GM21619 (cell line): ENCODE measurements around the gene GRAP2.
"Not testable (repeated sequence)": the region's sequence is repeated elsewhere in the genome, so short reads cannot be mapped to it uniquely, and the experiment has no call there.

ENCODE experiments used
- ATAC-seq: cut with Tn5 transposase; IDR thresholded peaks from one replicate; pipeline ENCODE4 v1.9.1; 2021; ENCODE audit not compliant: unreplicated experiment

GRAP2 gene

DNA sequence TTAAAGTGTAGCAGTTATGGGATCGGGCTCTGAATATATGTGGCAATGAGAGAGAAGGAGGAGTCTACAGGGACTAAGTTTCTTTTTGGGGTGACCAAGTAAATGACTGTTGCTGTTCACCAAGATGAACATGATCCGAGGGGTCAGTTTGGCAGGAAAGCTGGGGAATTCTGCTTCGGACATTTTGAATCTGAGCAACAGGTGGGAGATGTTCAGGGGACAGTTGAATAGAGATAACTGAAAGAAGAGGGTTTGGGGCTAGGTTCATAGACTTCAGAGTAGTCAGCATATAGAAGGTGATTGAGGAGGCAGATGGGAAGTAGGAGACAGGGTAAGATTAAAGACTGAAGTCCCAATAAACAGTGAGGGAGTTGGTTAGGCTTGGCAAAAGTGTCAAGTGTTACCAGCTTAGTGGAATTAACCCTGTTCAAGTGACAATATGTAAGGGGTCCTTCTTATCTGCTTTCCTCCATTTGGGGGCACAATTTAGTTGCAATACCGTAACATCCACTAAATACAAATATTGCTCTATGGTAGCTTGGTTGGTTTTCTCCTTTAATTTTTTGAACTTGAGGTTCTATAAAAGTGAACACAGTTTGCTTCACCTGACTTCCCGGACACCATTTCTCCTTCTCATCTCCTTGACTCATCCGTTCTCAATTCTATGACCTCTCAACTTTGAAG is 4.4 kb upstream of the GRAP2 start:
- no peak for ATAC-seq

DNA sequence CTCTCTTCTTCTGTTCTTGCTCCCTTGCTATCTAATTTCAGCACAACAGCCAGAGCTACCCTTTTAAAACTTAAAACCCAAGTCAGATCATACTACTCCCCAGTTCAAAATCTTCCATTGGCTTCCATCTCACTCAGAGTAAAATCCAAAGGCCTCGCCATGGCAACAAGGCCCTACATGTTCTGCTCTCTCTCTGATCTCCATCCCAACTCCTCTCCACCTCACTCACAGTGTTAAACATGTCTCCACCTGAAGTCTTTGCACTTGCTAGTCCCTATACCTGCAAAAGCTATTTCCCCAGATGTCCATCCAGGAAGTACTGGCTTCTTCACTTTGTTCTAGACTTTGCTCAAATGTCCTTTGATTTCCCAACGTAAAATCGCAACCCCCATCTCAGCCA is 3.0 kb upstream of the GRAP2 start:
- ATAC-seq = no peak

DNA sequence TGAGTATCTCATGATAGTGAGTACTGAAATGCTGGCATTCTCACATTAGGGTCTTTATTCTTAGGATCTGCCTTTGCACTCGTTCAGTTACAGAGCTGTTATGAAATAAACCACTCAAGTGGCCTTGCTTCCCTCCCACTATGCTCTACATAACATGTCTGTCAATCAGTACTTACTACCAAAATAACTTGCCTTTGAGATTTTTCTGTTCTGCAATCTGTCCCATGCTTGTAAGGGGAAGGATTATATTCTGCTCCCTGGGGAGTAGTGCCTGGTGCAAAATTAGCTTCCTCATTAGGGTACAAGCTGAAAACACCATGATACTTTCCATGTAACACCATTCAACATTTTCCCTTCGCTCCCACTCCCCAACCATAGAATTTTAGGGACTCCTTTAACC is 1.9 kb upstream of the GRAP2 start:
- ATAC-seq = peak; percentile 75

DNA sequence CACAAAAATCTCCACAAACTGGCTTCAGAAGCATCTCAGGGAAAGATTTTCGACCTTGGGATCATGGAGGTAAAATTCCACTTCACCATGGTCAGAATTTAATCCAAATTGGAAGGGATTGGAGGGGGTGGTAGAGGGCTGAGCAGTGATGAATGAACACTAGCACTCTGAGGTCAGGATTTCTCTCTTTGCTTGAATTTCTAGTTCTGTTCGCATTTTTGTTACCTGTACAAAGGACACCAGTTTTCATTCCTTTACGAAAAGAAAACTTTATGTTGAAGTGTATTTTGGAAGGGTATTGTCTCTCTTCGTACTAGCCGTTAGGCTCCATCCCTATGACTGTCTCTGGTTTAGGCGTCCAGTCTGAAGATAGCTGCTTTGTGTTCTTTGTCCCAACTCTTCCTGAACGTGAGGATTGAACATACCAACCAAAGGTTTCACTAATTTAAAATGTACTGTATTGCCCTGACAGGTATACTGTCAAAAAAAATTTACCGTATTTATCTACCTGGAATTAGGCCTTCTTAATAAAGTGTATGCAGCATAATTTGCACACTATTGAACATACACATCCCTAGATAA is 772 bp downstream of the GRAP2 start:
- ATAC-seq = no peak

DNA sequence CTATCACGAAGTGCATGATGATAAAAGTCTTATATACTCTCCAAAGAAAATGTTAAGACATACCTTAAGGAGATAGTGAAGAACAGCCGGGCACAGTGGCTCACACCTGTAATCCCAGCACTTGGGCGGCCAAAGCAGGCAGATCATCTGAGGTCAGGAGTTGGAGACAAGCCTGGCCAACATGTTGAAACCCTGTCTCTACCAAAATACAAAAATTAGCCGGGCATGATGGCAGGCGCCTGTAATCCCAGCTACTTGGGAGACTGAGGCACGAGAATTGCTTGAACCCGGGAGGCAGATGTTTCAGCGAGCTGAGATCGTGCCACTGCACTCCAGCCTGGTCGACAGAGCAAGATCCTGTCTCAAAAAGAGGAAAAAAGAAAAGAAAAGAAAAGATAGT is 3.1 kb downstream of the GRAP2 start:
- not testable (repeated sequence) for ATAC-seq

DNA sequence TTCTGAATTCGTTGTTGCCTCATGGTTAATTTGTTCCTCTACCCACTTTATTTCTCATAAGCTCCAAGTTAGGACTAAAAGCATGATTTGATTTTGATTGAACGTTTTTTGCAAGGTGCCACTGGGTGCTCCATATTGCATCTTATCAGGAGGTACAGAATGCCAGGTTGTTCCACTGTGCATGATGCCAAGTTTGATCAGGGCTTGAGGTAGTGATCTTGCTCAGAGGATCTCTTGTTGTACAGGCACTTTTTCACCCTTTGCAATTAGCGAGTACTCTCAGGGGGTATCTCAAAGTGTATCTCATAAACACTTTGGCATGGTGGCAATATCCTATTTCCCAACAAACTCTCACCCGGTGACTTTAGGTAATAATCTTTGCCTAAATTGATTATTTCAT is 4.0 kb downstream of the GRAP2 start:
- ATAC-seq = no peak

DNA sequence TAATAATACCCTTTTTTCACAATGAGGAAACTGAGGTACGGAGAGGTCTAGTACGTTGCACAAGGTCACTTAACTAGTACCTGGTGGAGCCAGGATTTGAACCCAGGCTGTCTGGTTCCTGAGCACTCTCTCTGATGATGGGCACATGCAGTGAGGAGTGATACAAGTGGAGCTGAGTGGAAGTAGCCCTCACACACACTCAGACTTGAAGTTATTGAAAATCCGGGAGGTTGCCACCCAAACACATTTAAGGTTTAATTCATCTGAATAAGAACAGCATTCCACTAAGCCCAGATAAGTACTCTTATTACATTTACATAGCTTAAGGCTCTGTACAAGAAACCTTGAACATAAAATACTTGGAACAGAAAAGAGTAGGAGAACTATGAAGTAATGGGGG is 4.8 kb downstream of the GRAP2 start:
- ATAC-seq = no peak

DNA sequence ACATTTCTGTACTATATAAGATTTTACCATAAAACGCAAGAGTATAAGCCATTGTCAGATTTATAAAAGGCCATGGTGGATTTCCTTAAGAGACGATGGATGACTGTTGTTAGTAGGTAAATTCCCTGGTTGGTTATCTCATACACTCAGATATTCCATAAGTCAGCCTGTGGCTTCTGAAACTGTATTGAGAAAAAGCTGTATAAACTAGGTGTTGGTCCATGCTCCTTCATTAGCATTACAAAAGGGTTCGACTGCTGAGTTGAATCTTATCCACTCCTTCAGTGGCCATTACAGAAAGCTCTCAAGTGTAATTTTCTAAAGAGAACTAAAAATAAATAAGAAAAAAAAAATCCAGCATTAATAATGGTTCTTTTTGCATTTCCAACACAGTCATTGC is 5.3 kb downstream of the GRAP2 start:
- ATAC-seq = no peak

DNA sequence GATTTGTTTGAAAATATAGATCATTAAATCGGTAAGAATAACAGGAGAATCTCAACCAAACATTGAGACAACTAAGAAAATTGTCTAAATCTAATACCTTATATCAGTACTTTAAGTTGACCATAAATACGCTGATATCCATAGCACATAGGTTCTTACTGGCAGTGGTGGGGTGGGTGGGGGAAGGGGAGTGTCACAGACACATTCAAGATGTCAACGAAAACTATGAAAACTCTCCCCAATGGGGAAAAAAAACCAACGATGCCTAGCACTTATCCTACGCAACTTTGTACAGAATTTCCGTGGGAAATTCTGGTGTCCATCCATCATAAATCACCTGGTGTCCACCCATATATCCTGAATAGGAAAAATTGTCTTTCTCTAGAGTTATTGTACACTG is 6.2 kb downstream of the GRAP2 start:
- no peak for ATAC-seq

DNA sequence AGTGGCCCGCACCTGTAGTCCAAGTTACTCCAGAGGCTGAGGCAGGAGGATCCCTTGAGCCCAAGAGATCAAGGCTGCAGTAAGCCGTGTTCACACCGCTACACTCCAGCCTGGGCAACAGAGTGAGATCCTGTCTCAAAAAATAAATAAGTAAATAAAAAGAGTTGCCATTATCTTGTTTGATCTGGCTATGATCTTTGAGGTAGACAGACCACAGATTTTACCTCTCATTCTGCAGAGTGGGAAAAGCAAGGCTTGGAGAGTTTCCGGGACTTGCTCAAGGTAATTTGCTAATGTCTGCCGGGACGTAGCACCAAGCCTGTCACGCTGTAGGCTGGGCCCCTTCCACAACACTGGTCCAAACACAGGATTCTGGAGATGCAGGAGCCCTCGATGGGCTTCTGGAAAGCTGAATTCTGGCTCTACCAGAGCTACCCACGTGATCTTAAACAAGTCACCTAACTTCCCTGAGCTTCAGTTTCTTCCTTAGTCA is 6.8 kb downstream of the GRAP2 start:
- no peak for ATAC-seq

DNA sequence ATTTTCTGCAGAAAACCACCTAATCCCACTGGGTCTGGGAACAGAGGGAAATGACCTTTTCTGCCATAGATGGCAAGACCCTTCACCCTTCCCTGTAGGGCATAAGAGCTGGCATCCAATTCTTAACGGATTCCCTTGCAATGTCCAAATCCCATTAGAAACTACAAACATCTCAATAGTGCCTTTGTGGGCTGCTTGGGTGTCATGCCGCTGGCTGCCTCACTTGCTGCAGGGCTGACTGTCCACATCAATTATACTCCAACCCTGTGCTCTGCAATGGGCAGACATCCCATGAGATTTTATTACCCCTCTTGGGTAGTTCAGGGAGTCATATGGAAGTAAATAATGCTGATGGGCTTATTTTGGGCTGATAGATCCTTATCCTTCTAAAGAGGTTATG is 7.3 kb downstream of the GRAP2 start:
- no peak for ATAC-seq

DNA sequence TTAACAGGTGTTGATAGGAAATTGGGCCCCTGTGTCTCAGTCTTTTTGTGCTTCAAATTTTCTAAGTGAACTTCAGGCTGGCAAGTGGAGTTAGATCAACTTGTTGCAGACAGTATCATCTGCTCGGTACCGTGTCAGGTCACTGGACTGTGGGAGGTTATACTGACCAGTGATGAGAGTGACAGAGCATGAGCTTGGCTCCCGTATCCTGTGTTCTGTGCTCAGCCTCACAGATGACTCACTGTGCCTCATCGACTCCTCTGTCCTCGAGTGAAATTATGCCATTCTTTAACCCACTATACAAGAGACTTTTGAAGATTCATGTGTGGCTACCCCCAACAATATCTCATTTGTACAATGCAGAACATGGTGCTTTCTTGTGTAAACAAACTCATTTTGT is 7.9 kb downstream of the GRAP2 start:
- ATAC-seq = no peak

DNA sequence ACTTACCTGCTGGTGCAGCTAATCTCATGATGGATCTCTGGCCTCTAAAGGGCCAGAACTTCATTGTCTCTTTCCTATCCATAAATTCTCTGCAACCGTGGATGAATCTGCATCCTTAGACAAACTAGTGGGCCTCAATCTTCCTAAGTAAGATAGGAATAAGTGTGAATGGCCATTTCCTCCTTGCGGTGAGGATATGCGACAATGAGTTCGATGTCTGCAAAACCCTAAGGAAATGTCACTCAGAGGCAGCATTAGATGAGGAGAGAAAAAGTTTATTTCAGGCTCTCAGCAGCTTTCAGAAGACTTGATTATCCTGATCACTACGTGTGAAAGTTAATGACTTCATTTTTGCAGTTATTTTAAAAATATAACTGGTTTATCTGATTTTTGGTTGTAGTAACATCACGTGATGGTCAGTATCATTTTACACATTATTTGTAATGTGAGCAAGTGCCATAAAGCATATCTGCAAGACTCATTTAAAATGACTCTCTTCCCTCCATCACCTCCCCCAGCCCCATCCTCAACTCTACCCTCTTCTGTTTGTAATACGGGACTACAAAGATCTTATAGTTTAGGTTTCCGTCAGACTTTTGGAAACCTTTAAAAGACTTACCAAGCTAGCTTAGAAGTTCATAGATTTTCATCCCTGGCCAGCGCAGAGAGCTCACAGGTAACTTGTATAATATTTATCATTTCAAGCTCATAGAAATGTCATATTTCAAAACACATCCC is 10.2 kb downstream of the GRAP2 start:
- ATAC-seq = no peak

DNA sequence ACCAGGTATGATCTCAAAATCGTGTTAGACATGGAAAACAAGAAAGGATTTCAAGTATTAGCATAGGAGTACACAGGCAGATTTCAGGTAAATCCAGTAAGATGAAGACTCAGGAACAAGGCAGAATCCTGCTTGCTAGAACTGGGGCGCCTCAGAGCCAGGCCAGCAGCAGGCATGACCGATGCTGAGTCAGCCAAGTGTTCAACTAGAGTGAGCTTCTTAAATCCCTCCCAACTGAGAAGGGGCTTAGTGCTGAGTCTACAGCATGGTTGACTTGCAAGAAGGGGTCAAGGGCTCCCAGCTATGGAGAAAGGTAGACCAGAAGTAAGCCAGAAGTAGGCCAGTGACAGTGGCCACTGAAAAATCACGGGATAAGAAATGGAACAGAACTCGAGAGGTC is 12.4 kb downstream of the GRAP2 start:
- ATAC-seq = no peak

DNA sequence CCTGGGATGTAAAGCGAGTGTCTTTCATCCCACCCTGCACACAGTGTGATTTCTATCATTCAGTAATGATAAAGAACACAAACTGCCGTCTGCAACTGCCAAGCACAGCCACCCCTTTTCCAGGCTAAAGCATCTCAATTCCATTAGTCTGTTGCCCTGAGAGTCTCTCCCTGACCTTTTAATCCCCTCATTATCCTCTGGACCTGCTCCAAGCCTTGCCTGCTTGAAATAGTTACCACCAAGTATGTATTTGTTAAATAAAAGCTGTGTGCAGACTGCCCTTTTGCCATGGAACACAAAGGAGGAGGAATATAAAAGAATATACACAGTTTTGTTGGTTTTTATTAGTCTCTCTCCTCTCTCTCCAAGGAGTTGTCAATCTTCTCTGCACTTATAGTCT is 13.0 kb downstream of the GRAP2 start:
- no peak for ATAC-seq

DNA sequence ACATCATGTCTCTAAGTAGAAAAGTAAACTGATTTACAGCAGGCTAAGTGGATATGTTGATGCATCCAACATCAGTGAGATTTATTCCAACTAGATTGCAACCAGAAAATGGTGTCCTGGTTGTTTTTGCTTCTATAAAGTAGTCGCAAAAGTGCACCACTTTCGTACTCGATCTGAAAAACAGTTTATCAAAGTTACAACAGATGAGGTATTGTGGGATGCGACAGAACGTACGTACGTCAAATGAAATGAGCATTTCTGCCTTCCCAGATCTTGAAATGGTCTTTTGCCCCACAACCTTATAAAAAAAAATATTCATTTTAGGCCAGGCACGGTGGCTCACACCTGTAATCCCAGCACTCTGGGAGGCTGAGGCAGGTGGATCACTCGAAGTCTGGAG is 13.7 kb downstream of the GRAP2 start:
- no peak for ATAC-seq

DNA sequence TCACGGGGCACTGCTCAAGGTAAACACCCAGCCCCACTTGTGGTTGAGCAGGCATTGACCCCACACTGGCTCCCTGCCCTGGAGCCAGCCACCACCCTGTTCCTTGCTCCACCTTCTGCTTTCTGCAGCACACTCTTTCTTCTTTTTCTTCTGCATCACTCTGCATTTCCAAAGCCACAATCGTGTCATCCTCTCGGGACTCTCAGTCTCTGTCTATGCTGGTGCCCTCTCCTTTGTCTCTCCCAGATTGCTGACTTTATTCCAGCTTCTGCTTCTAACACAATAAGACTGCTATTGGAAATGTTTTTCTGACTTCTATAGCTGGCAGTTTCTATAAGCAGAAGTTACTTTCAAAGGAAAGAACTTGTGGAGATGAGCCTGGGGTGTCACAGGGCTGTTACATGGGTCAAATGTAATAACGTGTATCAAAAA is 14.4 kb downstream of the GRAP2 start:
- ATAC-seq = no peak

DNA sequence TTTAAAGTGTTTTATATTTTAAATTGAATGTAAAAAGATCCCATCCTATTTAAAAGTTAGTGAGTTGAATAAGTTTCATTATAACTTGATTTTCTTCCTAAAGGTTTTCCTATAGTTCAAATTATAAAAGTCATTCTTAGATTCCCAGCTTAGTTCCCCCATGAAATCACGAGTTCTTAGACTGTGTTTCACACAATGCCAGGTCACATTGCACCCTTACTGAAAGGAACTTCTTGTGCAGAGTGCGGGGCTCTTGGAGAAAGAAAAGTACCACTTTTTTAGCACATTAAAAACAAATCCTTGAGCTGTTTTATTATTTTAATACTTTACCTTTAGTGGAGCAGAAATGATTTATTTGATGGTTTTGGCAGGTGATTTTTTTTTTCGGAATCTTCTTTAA is 15.6 kb downstream of the GRAP2 start:
- no peak for ATAC-seq

DNA sequence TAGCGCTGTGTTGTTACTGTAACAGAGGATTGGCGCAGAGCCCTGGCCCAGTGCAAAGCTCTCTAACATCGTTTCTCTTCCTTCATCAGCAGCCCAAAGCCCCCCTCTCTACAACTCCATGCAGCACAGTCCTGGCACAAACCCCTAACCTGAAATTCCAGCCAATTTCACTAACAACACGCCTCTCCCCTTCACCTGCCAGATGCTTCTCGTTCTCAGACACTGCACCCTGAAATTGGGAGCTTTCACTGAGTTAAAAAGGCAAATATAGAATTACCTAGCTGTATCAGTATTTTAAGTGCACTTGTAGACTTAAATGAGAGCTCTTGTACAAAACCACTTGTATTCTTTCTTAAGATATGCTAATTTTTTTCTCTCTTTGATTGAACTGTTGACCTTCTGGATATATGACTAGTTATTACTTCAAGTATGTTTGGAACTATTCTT is 16.3 kb downstream of the GRAP2 start:
- ATAC-seq = no peak

DNA sequence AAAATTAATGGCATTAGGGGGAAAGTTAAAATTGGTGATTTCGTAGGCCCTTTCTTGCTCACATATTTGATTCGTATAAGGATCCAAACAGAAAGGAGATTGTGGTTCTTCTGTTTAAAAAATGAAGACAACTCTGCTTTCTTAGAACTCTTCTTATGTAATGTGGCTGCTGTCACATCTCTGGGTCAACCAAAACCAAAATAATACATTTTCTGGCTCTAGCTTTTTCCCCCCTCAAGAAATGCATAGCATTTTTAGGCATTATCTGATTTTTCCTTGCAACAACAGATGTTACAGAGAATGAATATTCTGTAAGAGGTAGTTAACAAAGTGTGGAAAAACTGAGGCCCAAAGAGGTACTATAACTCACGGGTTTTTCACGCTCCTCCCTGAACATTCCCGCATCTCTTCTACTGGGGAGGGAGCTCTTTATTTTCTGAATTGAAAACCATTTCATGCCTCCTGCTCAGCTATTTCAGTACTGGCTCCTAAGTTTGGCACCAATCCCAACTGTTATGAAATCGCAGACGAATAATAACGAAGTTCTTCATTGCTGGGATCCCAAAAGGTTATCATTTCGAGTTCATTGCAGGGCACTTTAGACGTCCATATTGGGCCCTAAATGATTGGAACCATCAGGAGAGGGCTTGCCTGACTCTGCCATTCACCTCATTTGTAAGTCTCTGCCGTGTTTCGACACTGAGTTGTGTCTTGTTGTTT is 17.1 kb downstream of the GRAP2 start:
- no peak for ATAC-seq

DNA sequence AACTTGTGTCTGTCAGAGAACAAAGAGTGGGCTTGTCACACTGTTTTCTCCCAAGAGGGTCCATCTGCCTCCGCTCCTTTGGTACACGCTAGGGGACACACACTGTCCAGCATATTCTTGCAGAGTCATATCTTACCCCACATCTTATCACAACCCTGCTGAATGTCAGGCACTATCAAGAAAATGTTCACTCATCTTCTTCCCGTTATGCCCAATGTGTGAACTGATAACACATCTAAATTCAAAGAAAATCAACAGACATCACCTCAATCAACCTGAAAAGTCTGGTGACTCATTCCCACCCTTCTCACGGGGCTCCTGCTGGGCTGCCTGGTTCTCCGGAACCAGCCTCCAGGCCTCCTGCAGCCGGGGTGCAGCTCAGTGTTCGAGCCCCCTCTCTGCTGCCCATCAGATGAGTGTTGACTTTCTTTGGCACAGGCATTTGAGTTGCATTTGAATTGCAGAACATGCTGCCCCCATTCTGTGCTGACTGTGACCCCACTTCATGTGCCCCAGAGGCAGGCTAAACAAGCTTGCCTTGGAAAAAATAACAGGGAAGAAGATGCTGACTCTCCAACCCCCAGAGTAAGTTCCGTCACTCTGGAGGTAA is 19.4 kb downstream of the GRAP2 start:
- ATAC-seq = no peak
